GM21381 (cell line): Measurements from ENCODE around the gene DENND1A.

Experiments
- ATAC-seq: cut with Tn5 transposase; IDR thresholded peaks from one replicate; pipeline ENCODE4 v1.9.1; 2021; ENCODE audit warnings: mild to moderate bottlenecking, moderate library complexity; ENCODE audit not compliant: unreplicated experiment

DENND1A gene

DNA sequence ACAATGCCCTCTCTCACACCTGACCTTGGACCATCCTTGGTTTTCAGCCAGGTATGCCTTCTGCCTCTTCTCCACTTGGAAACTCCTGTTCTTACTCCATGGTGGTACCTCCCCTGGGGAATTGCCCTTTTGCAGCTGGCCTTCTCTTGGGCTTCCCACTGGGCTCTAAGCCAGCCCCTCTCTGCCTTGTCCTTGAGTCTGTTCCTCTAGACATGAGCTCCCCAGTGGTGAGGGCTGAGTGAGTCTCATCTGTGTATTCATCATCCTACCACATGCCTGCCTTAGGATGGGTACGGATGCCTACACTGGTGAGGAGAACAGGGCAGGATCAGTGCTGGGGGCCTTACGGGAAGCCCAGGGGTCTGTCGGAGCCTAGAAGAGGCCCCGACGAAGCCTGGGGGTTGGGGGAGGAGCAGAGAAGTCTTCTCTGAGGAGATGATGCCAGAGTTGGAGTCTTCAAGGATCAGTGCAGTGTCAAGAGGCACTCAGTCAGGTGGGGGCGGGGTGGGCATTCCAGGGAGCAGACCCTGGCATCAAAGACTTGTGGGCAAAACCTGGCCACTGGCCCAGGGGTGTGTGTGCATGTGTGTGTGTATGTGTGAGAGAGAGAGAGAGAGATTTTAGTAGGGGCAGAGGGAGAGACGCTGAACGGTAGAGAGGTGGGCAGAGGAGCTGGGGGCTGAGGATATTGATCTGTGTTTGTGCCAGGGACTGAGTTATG is 579.2 kb downstream of the DENND1A start:
- no peak for ATAC-seq

- peak; percentile 56 for ATAC-seq
These were observed 580.0 kb downstream of the DENND1A start for GRCh38 chr9:123349691-123350480.

DNA sequence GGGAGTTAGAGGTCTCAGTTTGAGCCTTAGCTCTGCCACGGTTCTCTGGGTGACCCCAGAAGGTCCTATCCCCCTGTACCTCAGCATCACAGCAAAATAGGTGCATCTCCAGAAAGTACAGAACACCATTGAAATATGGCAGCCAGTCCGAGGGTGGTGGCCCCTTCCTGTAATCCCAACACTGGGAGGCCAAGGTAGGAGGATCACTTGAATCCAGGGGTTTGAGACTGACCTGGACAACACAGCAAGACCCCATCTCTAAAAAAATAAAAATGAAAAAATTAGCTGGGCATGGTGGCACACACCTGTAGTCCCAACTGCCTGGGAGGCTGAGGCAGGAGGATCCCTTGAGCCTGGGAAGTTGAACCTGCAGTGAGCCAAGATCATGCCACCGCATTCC is 580.9 kb downstream of the DENND1A start:
- no peak for ATAC-seq

DNA sequence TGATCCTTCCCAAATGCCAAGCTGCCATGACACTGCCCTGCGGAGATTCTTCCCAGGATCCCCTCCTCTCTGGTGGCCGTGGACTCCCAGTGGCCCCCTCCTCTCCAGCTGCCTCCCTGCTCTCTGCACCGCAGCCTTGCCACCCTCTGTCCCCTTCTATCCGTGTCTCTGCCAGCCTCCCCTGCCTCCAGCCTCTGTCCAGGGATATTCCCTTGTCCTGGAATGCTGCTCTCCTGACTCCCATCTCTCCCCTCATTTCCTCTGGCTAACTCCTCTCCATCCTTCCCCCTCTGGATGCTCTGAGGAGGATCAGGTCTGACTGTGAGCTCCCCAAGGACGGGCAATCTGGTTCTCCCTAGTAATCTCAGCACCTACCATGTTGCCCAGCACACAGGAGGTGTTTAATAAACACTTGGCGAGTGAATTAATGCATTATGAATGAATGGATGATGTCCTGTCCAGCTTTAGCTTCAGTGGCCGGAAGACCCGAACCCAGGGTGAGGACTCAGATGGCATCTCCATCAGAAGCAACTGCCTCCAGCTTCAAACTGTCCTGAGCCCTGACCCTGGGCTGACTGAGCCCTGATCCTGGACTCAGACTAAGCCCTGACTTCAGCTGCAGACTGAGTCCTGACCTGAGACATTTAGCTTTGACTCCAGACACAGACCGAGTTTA is 581.5 kb downstream of the DENND1A start:
- ATAC-seq, result no peak

DNA sequence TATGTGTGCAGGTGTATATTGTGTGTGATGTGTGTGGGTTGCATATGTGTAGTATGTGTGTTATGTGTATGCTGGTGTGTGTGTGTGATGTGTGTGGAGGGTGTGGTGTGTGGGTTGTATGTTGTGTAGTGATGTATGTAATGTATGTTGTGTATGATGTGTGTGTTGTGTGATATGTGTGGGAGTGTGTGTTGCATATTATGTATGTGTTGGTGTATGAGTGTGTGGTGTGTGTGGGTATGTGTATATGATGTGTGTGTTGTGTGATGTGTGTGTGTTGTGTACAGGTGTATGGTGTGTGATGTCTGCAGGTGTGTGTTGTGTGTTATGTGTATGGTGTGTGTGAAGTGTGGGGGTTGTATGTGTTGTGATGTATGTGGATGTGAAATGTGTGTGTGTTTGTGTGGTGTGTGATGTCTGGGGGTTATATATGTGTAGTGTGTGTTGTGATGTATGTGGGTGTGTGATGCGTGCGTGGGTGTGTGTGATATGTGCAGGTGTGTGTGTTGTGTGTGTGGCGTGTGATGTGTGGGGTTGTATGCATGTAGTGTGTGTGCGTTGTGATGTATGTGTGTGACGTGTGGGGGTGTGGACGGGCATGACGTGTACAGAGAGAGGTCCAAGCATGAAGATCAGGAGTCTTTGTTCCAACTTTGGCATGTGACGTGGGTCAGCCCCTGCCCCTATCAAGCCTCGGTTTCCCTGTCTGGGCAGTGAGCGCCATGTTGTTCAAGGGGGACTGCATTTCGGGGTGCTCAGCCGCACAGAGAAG is 582.5 kb downstream of the DENND1A start:
- no peak for ATAC-seq

GRCh38 chr9:123346826-123347225 is 583.1 kb downstream of the DENND1A start:
- no peak for ATAC-seq

DNA sequence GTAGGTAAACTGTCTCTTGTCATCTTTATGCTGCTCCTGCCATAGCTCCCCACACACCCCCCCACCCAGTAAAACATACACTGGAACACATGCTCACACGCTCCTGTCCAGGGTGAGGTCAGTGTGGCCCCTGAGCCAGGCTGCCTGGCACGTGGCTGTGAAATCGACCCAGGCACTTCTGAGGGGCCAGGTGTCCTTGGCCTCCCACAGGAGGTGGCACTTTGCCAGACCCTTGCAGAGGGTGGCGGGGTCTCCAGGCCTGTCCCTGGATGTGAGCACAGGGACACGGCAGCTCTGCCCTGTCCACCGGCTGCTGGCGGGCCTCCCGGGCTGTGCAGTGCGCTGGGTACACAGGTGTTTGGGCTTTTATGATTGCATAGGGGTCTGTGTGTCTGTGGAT is 583.9 kb downstream of the DENND1A start:
- ATAC-seq, result no peak

DNA sequence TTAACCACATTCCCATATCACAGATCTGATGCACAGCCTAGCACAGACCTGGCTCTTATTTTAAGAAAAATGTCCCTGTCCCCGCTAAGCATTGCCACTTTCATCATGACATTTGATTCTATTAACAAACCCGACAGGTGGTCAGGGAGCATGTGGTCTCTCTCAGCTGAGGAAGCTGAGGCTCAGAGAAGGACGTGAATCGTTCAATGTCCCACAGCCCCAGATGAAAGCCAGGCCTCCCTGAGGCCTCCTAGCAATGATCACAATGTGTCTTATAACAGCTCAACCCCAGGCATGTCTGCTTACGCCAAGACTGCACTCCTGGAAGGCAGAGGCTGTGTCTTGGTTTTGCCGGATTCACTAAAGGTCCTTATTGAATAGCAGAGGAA is 584.4 kb downstream of the DENND1A start:
- ATAC-seq, result no peak

DNA sequence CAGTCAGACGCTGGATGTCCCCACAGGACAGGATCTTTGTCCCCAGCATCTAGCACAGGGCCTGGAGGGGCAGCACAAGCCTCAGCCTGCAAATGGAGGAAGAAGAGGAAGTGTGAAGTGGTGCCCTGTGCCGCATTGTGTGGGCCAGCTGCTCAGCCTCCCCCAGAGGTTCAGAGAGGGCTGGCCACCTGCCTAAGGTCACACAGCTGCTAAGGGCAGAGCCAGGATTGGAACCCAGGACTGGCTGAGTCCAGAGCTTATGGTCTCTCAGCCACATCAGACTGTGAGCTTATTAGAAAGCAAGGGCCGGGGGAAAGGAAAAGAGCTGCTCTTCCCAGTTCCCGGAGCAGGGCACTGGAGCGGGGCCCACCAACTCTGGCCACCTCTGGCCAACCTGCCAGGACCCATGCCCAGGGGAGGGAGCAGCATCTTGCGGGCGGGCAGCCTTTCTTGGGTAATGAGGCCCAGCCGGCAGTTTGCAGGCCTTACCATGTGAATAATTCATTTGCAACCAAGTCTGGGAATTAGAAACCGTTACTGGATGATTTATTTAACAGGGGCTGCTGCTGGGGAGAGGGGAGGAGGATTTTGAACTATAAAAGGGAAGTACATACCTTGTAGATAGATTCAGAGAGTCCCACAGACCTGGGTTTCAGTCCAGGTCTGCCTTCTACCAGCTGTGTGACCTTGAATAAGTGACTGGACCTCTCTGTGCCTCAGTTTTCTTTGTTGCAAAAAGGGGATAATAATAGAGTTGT is 585.6 kb downstream of the DENND1A start:
- ATAC-seq, result no peak

DNA sequence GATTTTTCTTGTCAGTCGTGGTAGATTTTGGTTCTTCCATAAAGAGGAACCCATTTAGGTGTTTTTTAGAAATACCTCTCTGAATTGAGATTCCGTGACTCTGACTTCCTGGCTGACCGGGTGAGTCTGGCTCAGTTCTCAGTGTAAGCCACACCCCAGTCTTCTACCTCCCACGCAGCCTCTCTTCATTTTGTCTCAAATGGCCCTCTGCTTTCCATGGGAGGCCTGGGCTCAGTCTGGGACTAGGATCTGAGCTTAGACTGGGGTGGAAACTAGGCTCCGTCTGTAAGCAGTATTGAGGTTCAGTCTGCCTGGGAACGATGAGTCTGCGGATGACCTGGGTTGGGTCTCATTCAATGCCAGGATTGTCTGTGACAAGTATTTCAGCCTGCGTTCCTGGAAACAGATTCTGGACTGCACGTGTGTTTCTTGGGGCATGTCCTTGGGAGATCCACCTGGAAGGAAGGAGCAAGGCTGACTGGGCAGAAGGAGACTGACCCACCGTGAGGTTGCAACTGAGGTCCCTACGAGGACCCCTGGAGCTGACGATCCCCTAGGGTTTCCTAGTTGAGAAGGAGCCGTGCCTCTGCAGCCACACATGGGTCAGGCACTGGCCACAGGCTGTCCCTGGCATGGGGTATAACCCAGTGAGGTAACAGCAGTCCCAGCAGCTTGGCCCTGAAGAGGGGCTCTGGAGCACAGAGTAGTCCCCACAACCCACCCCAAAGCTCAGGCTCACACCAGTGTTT is 586.3 kb downstream of the DENND1A start:
- ATAC-seq, result peak; percentile 22

DNA sequence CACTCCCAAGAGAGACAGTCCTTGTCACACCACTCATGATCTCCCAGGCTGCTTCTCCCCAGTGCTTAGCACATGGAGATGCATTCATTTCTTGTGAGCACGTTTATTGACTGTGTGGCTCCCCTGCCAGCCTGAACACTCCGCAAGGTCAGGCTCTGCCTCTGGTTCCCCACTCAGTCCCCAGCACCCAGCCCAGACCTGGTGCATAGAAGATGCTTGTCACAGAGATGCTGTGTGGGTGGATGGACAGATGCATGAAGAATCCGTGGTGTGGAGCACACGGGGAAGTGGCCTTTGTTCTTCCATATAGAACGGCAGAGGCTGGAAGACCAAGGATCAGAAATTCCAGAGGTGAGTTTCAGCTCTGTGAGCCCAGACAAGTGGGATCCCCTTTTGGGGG is 587.7 kb downstream of the DENND1A start:
- ATAC-seq, result no peak

GRCh38 chr9:123341816-123342215 is 588.1 kb downstream of the DENND1A start:
- no peak for ATAC-seq

GRCh38 chr9:123339666-123340510 is 590.0 kb downstream of the DENND1A start:
- ATAC-seq, result peak; percentile 44

GRCh38 chr9:123338710-123339665 is 590.9 kb downstream of the DENND1A start:
- ATAC-seq, result peak; percentile 62

DNA sequence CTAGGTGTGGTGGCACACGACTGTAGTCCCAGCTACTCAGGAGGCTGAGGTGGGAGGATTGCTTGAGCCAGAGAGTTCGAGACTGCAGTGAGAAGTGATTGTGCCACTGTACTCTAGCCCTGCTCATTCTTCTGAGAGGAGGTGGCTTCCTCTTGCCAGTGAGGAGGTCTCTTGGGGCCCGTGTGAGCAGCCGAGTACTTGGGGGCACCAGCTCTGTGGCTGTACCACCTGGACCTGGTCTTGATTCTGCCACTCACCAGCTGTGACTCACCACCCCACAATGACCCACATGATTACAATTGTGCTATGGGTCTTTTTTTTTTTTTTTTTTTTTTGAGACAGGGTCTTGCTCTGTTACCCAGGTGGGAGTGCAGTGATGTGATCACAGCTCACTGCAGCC is 592.0 kb downstream of the DENND1A start:
- ATAC-seq, result no peak

- ATAC-seq, result no peak
These were observed 593.0 kb downstream of the DENND1A start for GRCh38 chr9:123336959-123337358.

DNA sequence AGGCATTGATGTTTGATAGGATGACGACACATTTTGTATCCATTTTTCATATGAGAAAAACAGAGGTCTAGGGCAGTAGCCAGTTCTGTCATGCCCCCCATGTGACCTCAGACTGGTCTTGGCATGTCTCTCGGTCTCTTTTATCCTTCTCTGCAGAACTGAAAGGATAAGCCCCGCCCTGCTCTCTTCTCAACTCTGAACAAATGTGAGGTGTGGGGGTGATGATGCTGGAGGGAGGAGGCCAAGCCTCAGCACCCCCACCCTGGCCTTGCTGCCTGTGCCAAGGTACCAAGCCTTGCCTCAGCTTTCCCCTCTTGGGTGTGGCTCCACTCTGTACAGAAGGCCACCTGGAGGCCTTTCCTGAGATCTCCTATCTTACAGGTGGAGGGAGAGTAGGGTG is 593.5 kb downstream of the DENND1A start:
- no peak for ATAC-seq

- ATAC-seq, result no peak
These were observed 594.0 kb downstream of the DENND1A start for GRCh38 chr9:123335986-123336329.
